ENCODE results near the gene ZNF436. TPM values are rescaled to one million over a fixed set of nuclear protein-coding genes. Genes with fewer than 3 reads are reported as not detected.

Gene ZNF436
- total and polyA plus RNA-seq, 2 of the 8 experiments (the other 6 are each of a cell fraction or from before 2014, with no cell fraction given): 0.65 to 1.8 TPM

- Histone ChIP-seq H4K20me1 (replicated peaks in 1 of 2; ENCODE audit: control insufficient read depth in 1 of 2, insufficient read depth in 2 of 2, low read length in 2 of 2) (peaks cover 0 to 3% of the 10 kb centered on the region in 2 experiments), H2BK12ac (ENCODE audit: low read depth, low read length) (no peak overlapping the region), H3K27me3 (replicated peaks in 1 of 4; ENCODE audit: control insufficient read depth in 3 of 4, extremely low read depth in 1 of 4, insufficient read depth in 3 of 4, low read length in 3 of 4) (peaks cover 20 to 96% (median 58%) of the 10 kb centered on the region in 4 experiments), H3K79me2 (ENCODE audit: control insufficient read depth in 1 of 2, insufficient read depth in 2 of 2, low read length in 2 of 2) (no peaks in the 10 kb centered on the region), H4K8ac (ENCODE audit: extremely low read depth, insufficient read depth, low read length) (no peak overlapping the region), H3K27ac (ENCODE audit: low read depth, low read length) (no peak overlapping the region), H2AK5ac (ENCODE audit: low read depth, low read length) (no peak overlapping the region), H3K4me2 (ENCODE audit: insufficient read depth in 1 of 2, low read depth in 2 of 2, low read length in 2 of 2) (no peak overlapping the region), H3K79me1 (ENCODE audit: low read depth, low read length) (no peaks in the 10 kb centered on the region), H3K4me3 (ENCODE audit: extremely low read depth in 1 of 4, insufficient read depth in 2 of 4, low read depth in 3 of 4, low read length in 4 of 4) (no peak overlapping the region), H2BK120ac (replicated peaks; ENCODE audit: low read depth, low read length) (no peak overlapping the region), H2AFZ (ENCODE audit: low read length) (no peak overlapping the region), H2BK20ac (ENCODE audit: low read length) (no peak overlapping the region), H2BK5ac (ENCODE audit: low read depth, low read length) (no peak overlapping the region), H3K14ac (ENCODE audit: insufficient read length) (no peak overlapping the region), H2BK15ac (ENCODE audit: low read length) (no peak overlapping the region), H3K23me2 (ENCODE audit: low read depth, low read length) (no peaks in the 10 kb centered on the region), H3K56ac (replicated peaks; ENCODE audit: insufficient read length, low read depth, low read length) (no peak overlapping the region), H4K5ac (ENCODE audit: insufficient read length, low read depth, low read length) (no peak overlapping the region), H3K9me3 (ENCODE audit: insufficient read depth in 2 of 2, low read depth in 1 of 2, low read length in 1 of 2) (no peaks in the 10 kb centered on the region), H3K9ac (replicated peaks in 1 of 4; ENCODE audit: extremely low read depth in 1 of 4, low read depth in 3 of 4, low read length in 3 of 4) (no peak overlapping the region), H3K18ac (ENCODE audit: extremely low read depth, low read length) (no peak overlapping the region), H3K4me1 (replicated peaks in 1 of 4; ENCODE audit: control insufficient read depth in 3 of 4, insufficient read depth in 4 of 4, low read length in 3 of 4) (peaks cover 0 to 4% (median 2%) of the 10 kb centered on the region in 4 experiments; a peak in 2 of 7 replicates), H4K91ac (replicated peaks; ENCODE audit: insufficient read length, low read length) (no peak overlapping the region), H3K23ac (ENCODE audit: insufficient read length) (no peak overlapping the region), H3K4ac (replicated peaks; ENCODE audit: insufficient read length, low read depth, low read length) (no peak overlapping the region), H3K36me3 (ENCODE audit: control insufficient read depth in 2 of 4, insufficient read depth in 4 of 4, low read length in 3 of 4) (no peaks in the 10 kb centered on the region)
- 72% methylated on average over 6 of the region's 6 CpGs; no CpG with 5 or more reads in 1 of the 2 experiments for WGBS, 2 experiments (ENCODE audit: extremely low coverage in 1 of 2, insufficient coverage in 1 of 2, insufficient read length in 1 of 2, insufficient replicate concordance in 2 of 2, low coverage in 1 of 2, low lambda C conversion rate in 2 of 2, missing lambda C conversion rate in 1 of 2)
- FAIRE-seq (no peak), DNase-seq (ENCODE audit: low read depth in 1 of 2, low spot score in 2 of 2) (no peak)
- ChIA-PET POLR2A (ENCODE audit: partially characterized antibody) (interaction anchor here (1.2 to 1.7 kb wide), 2 partner anchors 13 to 59 kb away, joined by 3 to 4 read pairs; partner anchors contain the start of gene HNRNPR), CTCF (ENCODE audit: partially characterized antibody) (interaction anchor here (0.7 to 3.7 kb wide), 17 partner anchors 9 to 296 kb away, joined by 3 to 44 read pairs (median 8); partner anchors contain the start of genes HNRNPR, TCEA3 and ZNF436)
- TF ChIP-seq MAFK (IDR thresholded peaks at IDR 0.05; ENCODE audit: low read depth, low read length) (no peak), EZH2 (IDR thresholded peaks at IDR 0.05; ENCODE audit: low read depth, low read length, severe bottlenecking) (no peak), GTF2F1 (IDR thresholded peaks at IDR 0.05; ENCODE audit: borderline replicate concordance, low read depth, low read length) (no peak), KDM5A (IDR thresholded peaks at IDR 0.05; ENCODE audit: low read length) (no peak), BACH1 (IDR thresholded peaks at IDR 0.05; ENCODE audit: low read length) (no peak), SP4 (IDR thresholded peaks at IDR 0.05; ENCODE audit: low read length) (no peak), CTBP2 (IDR thresholded peaks at IDR 0.05; ENCODE audit: borderline replicate concordance, insufficient read depth, insufficient read length, low read length) (no peak), EGR1 (IDR thresholded peaks at IDR 0.05; ENCODE audit: borderline replicate concordance, low read depth, low read length) (no peak), POU5F1 (IDR thresholded peaks at IDR 0.05; ENCODE audit: low read depth, low read length) (no peak), RAD21 (IDR thresholded peaks at IDR 0.05 in 1 of 2, conservative IDR thresholded peaks at IDR 0.05 in 1 of 2; ENCODE audit: low read depth in 2 of 2, low read length in 2 of 2) (no peak), BRCA1 (IDR thresholded peaks at IDR 0.05; ENCODE audit: low read depth, low read length) (no peak), RXRA (IDR thresholded peaks at IDR 0.05; ENCODE audit: insufficient read depth, low read depth, low read length) (no peak), SAP30 (IDR thresholded peaks at IDR 0.05; ENCODE audit: insufficient read depth, insufficient replicate concordance, low read length) (no peak), SIN3A (conservative IDR thresholded peaks at IDR 0.05 in 1 of 2, IDR thresholded peaks at IDR 0.05 in 1 of 2; ENCODE audit: low read depth in 1 of 2, low read length in 2 of 2) (no peak)
Measured at GRCh38 chr1:23403038-23403336, 33.4 kb upstream of the ZNF436 start.
